CD4-positive, alpha-beta T cell treated with Interferon alpha-2 for 1 hour (primary cell): ENCODE measurements around the gene ASXL3.

Experiments used
- DNase-seq, 2 donors: peaks; one replicate each; pipeline ENCODE4 v3.0.0-alpha.2; 2020 to 2022

Gene ASXL3

DNA sequence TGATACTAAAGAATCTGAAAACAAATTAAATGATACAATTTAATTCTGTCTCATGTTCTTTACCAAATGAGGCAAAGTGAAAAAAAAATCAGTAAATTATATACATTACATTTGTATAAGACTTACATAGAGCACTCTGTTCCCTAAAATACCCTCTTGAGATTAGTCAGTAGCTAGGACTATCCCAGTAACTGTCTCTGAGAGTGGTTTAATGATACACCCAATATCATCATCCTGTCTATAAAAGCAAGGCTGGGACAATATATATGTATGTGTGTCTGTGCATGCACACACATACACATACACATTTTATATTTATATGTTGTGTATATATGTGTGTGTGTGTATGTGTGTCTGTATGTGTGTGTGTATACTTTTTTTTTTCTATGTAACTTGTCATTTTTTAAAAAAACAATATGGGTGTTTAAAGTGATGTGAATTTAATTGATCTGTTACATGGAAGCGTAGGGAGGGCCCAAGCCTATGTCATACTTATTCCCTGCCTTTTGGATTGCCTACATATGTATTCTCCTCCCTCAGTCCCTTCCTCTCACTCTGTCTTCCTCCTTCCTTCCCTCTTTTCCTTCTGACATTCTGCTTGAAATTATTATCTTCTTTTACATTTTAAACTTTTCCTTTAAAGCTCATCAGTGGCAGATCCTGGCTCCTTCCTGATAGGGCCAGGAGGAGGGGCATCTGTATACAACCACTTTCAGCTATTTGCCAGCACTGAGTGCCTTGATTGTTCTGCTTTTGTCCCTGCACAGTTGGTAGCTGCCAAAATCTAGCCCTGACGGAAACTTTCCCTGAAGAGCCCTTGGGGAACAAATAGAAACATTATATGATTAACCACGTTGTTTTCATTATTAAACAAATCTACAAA lies 6.8 kb downstream of the ASXL3 start:
- no peak for DNase-seq

DNA sequence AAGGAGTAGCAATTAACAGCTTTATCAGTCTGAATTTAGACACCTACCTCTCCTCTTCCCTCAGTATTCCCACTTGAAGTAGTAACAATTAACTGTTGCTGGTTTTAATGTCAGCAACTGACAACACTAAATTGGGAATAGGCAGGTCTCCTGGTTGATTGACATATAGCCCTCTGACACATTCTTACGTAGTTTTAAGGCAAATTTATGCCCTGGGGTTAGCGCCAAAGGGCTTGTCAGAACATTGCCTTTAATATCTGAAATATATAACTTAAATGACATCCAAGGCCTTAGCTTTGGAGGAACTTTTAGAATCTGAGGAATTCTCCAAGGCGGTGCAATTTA lies 7.4 kb downstream of the ASXL3 start:
- no peak for DNase-seq

DNA sequence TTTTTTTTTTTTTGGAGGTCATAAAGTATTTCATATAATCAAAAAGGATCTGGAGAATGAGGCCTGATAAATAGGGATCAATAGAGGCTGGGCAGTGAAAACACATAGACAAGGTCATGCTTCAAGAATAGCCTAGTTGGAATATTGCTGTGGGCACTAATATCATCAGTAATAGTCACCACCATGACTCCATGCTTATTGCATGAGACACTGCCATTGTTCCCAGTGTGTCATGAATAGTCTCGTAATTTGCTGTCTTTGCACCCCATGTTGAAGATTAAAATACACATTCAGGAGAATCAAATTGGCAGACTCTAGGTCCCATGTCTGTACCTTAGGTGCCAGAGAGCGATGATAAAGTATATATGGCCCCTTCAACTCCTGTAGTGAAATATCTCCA lies 10.3 kb downstream of the ASXL3 start:
- no peak for DNase-seq

DNA sequence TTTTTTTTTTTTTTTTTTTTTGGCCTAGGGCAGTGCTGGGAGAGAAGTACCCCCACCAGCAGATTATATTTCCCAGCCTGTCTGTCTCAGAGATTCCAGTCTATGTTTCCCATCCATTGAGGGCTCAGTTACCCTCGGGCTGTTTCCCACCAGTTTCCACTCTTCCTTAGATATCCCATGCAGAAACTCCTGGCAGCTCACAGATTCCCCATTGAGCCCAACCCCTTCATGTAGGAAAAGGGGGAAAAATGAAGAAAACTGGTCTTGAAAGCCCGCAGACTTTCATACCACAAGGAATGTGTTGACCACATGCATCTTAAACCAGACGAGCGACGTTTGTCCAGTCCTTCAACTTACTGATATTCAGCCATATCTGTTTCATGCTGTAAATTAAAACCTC lies 15.2 kb downstream of the ASXL3 start:
- no peak for DNase-seq

DNA sequence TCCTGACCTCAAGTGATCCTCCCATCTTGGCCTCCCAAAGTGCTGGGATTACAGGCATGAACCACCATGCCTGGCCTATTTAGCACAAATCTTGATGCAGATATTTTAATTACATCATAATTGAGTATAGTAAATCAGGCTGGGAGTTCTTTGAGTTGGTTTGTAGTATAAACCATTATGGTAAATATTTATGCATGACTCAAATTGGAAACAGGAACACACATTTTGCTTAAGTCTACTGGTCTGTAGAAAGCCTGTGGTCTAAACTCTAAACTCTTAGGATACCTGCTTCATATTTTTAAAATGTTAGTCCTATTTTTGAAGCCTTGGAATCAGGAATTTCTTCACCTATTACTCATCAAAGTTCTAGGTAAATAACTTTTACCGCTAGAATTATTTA lies 16.8 kb downstream of the ASXL3 start:
- DNase-seq: no peak

DNA sequence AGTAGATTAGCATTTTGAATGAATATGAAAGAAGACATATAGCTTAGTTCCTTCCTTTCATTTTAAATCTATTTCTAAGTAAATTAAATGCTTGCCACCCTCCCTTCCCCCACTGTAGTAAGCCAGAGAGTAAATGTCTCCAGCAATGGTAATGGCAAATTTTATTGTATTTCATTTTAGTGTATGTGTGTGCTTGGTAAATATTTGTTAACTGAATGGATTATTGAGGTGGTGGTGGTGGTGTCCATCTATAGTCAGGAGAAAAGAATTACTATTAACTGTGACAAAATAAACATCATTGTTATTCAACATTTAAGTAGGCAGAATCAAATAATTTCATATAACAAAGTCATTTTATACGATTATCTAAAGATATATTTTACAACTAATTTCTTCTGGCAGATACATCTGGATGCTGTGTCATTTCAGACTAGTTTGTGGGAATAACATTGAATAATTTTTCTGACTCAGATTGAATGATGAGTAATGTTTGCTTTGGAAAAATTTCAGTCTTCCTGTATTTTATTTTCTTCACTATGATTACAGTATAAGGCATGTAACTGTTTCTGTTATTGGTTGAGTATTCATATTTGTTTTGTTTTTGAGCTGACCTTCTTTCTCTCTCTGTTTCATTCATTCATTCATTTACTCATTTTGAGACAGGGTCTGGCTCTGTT lies 18.3 kb downstream of the ASXL3 start:
- no peak for DNase-seq

DNA sequence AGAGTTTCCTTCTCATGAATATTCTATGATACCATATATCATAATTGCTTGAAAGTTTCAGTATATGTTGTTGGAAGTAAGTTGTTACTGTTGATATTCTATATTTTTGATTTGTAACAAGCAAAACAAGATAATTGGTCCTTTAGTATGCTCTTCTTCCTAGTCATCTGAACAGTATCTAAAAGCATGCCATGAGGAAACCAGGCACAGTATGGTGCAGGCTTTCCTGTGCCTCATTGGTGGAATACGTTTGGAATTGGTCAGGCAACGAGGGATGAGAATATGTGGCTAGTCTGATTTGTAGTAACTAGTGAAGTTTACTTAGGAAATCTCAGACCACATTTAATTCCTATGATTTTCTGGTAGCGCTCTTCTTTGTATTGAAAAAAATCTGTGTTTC lies 22.8 kb downstream of the ASXL3 start:
- no peak for DNase-seq

DNA sequence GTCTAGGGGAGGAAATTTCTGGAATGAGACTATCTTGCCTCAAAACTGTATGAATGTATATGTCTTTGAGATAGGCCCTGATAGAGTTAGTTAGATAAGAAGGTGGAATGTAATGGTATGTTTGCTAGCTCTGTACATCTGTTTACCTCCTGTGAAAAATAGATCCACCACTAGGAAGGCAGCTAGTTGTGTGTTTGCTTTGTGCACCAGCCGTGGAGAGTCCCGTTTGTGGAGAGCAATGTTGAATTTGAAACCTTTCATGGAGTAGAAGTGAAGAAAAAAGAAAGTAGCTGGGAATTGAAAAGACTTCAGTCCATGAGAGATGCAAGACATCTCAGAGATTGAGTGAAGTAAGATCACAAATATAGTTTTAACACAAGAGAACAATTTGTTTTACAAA lies 25.4 kb downstream of the ASXL3 start:
- no peak for DNase-seq

DNA sequence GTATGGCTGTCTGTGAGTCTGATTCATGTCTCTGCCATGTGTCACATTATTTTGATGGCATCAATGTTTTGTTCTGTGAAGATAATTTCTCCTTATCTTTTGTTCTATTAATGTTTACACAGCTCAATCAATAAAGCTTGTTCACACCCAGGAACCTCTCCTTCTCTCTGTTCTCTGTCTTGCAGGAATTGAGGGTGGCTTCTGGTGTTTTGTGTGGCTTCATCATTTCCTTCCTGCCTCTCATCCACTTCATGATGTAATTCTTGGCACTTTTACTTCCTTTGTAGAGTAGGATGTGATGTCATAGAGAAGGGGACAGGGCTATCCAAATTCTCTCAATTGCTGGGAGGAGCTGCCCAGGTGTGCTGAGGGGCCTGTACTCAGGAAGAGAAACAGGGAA lies 27.2 kb downstream of the ASXL3 start:
- DNase-seq: no peak

DNA sequence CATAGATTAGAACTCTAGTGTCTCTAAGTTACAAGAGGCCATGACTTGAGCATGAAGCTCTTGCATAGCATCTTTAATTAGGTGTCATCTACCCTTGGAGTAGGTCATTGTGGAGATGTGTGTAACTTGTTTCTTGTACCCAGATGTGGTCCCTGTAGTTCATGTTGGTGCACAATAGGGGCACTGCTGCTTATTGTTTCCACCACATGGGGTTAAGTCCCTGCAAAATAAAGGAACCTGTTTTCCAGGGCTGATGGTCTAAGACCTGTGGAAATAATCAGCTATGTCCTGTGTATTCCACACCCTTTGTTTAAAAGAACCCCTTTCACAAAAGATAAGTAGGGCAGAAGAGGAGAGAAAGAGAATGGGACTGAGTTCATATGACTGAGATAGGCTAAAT lies 28.6 kb downstream of the ASXL3 start:
- DNase-seq: no peak

DNA sequence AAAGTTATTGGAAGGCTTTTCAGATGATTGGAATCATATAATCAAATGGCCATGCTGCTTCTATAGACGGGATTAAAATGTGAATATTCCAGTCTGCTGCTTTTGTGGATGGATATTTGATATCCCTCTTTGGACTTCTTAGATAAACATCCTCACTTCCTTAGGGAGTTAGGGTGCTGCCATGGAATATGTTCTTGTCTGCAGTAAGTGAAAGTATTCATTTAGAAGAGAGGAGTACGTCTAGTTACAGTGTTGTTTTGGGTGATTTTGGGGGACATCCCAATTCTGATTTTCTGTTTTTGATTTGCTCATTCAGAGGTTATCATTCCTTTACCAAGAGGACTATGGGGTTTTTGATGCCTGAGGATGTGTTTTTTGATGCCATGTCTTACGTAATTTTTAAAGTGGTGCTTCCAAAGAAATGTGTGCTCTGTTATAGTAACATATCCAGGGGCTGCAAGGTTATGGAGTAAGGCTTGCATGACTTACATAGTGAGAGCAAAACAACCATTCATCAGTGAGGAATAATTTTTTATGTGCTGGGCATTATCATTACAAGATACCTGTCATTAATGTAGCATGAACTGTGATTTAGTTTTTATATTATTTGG lies 33.6 kb downstream of the ASXL3 start:
- DNase-seq: no peak

DNA sequence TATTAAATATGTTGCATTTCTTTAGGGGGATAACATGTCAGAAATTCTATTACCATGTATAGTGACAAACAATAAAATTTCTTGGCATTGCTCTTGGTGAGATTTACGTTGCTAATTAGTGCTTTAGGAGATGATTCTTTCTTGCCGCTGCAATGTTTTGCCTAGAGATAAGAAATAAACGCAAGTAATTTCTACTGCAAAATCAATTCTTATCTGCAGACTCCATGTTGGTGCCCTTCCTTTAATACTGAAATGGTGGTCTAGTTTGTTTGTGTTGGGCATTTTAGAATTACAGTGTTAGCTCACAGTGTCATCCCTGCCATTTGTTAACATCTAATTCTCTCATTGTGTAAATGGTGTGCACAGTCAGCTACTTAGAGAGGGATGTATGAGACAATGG lies 34.6 kb downstream of the ASXL3 start:
- no peak for DNase-seq

DNA sequence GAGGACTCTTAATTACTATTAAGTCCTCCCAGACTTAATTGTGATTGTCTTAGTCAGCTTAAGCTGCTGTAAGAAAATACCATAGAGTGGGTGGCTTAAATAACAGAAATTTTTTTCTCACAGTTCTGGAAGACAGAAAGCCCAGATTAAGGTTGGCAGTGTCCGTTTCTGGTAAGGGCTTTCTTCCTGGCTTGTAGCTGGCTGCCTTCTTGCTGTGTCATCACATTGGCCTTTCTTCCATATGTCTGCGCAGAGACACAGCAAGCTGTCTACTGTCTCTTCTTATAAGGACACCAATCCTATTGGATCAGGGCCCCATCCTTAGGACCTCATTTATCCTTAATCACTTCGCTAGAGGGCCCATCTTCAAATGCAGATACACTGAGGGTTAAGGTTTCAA lies 38.5 kb downstream of the ASXL3 start:
- no peak for DNase-seq

DNA sequence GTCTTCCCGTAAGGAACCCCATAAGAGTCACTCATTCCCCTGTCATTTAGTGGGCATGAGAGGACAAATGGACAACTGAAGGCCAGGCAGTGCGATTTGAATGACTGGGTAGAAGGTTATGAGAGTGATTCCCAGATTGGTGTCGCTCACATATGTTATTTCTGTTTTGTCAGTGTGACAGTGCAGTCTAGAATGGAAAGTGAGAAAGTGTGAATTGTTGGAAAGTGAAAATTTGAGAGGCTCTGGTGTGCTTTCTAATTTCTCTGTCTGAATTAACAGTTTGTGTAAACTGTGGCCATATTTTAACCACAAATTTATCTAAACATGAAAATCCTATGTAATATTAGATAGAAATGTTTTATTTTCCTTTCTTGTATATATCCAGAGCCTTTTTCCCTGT lies 49.1 kb downstream of the ASXL3 start:
- no peak for DNase-seq

DNA sequence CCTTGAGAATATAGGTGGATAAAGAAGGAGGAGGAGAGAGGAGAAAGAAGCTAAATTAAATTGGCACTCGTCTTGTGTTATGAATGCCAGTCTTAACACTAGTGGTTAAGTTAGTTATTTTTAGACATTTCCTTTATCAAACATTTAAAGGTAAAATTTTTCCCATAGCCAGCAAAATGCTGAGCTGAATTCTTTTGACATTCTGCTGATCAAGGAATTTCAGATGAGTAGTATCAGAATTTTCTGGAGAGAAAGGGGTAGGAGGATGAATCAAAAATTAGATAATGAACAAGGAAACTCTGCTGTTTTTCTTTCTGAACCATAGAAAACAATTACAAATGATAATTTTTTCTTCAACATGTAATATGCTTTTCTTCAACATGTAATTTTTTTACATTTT lies 52.5 kb downstream of the ASXL3 start:
- no peak for DNase-seq

DNA sequence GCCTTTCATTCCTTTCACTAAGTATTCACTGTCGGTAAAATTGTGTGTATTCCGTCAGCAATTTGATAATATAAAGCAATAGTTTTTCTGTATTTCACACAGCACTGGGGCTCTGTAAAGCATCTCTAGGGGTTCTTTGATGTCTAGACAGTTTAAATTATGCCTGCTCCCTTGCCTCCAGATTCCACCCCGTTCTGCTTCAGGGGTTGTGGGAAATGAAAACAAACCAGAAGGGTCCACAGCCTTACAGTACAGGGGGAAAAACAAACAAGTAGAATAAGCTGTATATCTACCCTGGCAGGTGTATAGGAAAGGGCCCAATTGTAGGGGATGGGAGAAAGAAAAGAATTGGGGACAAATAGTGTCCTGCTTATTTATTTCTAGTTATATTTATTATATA lies 63.1 kb downstream of the ASXL3 start:
- DNase-seq: no peak

DNA sequence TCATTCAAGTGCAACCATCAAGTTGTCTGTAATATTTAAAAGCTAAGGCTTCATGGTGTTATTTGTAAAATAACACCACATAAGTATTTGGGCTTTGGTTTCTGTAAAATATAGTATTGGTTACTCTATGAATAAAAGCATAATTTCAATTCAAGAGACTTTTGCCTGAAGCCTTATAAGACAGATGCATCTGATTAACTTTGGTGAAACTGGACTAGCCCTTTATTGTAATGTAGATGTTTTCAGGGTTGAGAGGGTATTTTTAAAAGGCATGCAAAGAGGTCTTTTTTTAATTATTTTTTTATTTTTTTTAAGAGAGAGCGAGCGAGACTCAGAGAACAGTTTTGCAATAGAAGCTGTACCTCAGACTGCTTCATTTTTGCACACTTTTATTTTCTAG lies 66.5 kb downstream of the ASXL3 start:
- no peak for DNase-seq

DNA sequence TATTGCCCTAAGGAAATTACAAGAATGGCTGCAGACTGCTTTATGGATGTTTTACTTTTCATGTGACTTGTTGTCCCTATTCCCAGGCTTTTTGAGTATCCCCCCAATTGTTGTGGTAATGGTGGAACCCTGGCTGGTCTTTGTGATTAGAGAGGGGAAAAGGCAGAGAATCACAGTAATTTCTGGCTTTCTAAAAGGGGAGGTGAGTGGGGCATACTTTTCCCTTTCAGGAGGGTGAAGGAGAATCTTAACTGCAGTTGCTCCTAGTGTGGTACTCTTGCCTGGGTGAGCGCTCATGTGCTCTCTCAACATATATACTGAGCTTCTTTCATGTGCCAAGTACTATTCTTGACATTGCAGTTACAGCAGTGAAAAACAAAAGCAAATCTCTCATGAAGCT lies 69.3 kb downstream of the ASXL3 start:
- no peak for DNase-seq

DNA sequence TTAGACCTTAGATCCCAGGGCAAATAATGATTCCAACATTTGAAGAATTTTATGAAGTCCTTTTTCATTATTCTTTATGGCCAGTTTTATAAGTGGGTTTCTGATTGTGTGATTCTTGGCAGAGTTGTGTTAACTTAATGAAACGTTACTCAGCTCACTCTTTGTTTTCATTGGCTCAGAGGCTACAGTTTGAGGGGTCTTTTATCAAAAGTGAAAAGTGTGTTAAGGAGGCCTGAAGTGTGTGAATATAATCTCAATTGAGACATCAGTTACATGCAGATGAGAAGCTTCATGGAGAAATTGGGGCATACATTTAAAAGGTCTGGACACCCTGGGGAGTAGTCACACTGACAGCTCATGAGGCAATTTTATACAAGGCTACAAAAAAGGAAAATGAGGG lies 74.6 kb downstream of the ASXL3 start:
- DNase-seq: no peak

DNA sequence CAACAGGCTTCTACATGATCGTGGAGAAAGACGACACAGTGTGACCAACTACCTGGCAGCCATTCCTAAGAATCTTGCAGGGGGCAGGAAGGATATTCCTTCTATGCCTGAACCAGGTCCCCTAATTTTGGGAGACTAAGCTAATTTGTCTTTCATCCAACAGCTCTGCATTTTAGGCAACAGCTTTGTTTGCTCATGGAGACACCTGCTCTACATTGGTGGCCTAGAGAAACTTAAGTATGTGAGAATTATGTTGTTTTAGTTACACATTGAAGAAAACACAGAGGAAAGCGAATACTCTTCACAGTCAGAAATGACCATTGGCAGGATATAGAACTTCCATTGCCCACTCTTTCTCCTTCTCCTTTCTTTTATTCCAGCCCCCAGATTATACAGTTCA lies 75.2 kb downstream of the ASXL3 start:
- no peak for DNase-seq

DNA sequence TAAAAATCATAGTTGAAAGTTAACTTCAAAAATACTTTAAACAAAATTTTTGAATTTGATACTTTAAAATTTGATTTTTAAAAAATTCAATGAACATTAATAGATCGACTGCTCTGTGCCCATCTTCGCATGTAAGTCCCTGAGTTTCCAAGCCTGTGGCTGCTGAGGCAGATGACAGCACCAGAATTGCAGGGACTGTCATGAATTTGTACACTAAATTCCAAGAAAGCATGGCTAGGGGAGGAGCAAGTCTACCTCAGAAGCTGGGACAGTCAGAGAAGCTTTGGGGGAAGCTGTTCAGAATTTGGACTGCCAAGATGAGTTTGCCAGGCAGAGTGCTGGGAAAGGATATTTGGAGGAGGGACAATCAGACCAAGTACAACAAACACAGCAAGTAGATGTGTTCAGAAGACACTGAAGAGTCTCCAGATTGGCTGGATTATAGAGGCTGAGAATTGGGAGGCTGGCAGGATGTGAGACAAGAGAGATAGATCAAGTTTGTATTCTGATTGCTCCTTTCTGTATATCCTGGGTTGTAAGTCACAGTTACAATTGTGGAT lies 79.0 kb downstream of the ASXL3 start:
- no peak for DNase-seq

DNA sequence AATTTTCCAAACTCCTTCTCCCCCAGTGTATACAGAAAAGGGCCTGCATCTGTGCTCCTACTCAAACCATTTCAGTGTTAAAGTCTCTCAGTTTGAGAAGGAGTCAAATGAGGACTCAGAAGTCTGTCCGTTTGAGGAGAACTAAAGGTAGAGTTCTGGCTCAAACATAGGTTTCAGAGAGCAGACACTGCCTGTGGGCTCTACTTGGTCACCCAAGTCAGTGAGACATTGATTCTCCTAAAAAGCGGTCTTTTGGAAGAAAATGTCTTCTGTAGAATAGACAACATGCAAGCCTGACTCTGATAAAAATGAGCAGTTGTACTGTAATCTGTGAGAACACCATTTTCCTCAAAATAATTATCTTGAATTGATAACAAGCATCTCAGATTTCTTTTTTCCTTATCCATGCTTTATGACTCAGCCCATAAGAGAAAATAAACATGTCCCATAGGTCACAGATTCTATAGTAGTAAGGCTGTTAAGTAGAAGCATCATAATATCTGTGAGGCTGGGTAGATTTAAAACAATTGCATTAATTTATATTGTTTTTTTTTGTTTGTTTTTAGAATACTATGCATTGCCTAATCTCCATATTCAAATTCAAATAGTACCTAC lies 82.8 kb downstream of the ASXL3 start:
- DNase-seq: no peak

DNA sequence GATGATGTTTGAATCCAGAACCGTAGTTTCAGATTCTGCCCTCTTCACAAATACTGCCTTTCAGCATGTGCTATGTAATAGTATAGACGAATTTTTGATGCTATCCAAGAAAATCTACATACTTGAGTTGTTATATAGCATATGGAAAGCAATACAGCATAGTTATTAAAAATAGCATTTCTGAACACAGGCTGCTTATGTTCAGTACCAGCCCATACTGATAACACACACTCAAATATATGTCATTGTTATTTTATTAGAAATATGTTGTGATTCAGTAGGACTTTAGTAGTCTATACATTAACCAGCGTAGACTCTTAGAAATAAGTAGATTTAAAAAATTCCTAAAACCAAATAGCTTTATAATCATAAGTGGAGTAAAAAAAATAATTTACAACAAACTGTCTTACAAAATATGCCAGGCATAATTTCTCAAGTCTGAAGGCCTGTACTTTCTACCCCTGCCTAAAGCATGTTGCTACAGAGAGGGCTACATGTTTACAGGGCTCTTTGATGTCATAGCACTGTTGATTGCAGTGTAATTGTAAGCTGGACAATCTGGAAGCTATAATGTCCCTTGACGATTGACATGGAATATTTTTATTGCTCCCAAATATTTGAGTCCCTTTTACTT lies 86.3 kb downstream of the ASXL3 start:
- no peak for DNase-seq
